ENCODE measurements around the gene CORO6.

DNA sequence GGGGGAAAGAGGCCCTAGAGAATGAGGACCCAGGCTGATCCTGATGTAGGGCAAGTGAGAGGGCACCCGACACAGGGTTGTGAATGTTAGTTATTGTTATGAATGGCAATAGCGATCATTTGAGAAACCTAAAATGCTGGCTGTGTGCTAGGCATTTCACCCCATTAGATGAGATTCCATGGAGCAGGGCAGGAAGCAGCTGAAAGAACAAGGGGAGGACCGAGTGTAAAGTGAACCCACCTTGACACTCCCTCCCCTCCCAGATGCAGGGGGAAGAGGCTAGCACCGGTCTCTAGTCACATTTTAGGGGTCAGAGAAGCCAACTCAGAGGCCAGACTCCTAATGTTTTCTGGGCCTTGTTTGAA is 553 bp upstream of the CORO6 start:
- TF ChIP-seq, protein P1, sequence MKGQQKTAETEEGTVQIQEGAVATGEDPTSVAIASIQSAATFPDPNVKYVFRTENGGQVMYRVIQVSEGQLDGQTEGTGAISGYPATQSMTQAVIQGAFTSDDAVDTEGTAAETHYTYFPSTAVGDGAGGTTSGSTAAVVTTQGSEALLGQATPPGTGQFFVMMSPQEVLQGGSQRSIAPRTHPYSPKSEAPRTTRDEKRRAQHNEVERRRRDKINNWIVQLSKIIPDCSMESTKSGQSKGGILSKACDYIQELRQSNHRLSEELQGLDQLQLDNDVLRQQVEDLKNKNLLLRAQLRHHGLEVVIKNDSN (IDR thresholded peaks at IDR 0.05), result no peak
- no peak for TF ChIP-seq YY1 (IDR thresholded peaks at IDR 0.05; ENCODE audit: low read depth)
- TF ChIP-seq, protein P2, sequence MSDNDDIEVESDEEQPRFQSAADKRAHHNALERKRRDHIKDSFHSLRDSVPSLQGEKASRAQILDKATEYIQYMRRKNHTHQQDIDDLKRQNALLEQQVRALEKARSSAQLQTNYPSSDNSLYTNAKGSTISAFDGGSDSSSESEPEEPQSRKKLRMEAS (IDR thresholded peaks at IDR 0.05), result no peak
- TF ChIP-seq EP300 (IDR thresholded peaks at IDR 0.05; ENCODE audit: borderline replicate concordance), result no peak
- TF ChIP-seq, protein P3, sequence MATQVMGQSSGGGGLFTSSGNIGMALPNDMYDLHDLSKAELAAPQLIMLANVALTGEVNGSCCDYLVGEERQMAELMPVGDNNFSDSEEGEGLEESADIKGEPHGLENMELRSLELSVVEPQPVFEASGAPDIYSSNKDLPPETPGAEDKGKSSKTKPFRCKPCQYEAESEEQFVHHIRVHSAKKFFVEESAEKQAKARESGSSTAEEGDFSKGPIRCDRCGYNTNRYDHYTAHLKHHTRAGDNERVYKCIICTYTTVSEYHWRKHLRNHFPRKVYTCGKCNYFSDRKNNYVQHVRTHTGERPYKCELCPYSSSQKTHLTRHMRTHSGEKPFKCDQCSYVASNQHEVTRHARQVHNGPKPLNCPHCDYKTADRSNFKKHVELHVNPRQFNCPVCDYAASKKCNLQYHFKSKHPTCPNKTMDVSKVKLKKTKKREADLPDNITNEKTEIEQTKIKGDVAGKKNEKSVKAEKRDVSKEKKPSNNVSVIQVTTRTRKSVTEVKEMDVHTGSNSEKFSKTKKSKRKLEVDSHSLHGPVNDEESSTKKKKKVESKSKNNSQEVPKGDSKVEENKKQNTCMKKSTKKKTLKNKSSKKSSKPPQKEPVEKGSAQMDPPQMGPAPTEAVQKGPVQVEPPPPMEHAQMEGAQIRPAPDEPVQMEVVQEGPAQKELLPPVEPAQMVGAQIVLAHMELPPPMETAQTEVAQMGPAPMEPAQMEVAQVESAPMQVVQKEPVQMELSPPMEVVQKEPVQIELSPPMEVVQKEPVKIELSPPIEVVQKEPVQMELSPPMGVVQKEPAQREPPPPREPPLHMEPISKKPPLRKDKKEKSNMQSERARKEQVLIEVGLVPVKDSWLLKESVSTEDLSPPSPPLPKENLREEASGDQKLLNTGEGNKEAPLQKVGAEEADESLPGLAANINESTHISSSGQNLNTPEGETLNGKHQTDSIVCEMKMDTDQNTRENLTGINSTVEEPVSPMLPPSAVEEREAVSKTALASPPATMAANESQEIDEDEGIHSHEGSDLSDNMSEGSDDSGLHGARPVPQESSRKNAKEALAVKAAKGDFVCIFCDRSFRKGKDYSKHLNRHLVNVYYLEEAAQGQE (IDR thresholded peaks at IDR 0.05; ENCODE audit: low read depth), result no peak
- TF ChIP-seq TAF1 (IDR thresholded peaks at IDR 0.05; ENCODE audit: low read depth), result no peak
- TF ChIP-seq CREB1 (IDR thresholded peaks at IDR 0.05; ENCODE audit: low read depth), result no peak
- TF ChIP-seq NFIC (IDR thresholded peaks at IDR 0.05), result no peak
- no peak for TF ChIP-seq CEBPB (IDR thresholded peaks at IDR 0.05)
- no peak for TF ChIP-seq EGR1 (IDR thresholded peaks at IDR 0.05)

Data from Ishikawa (cell line).